Neural crest cell (in vitro differentiated cells): ENCODE measurements around the gene HNMT. TPM values are rescaled to one million over a fixed set of nuclear protein-coding genes. Genes with fewer than 3 reads are reported as not detected.
"Not testable (repeated sequence)": the region's sequence is repeated elsewhere in the genome, so short reads cannot be mapped to it uniquely, and the experiment has no call there.

Experiments used
- DNase-seq: peaks from one replicate; pipeline ENCODE4 v3.0.0; 2021; ENCODE audit warnings: low read depth, mixed read lengths, low spot score
- H3K27ac Mint-ChIP-seq: one replicate; pipeline ENCODE4 v1.8.0; 2021; ENCODE audit warnings: mild to moderate bottlenecking, mixed read lengths; ENCODE audit not compliant: unreplicated experiment
- H3K27me3 Mint-ChIP-seq: 2 replicates; pipeline ENCODE4 v1.8.0; 2021; ENCODE audit warnings: low read depth, mild to moderate bottlenecking, mixed read lengths
- H3K36me3 Mint-ChIP-seq: 2 replicates; pipeline ENCODE4 v1.8.0; 2021; ENCODE audit warnings: low read depth, mild to moderate bottlenecking, mixed read lengths
- H3K4me1 Mint-ChIP-seq: 2 replicates; pipeline ENCODE4 v1.8.0; 2021; ENCODE audit warnings: mixed read lengths
- H3K4me3 Mint-ChIP-seq: one replicate; pipeline ENCODE4 v1.8.0; 2021; ENCODE audit warnings: mild to moderate bottlenecking, mixed read lengths
- H3K9me3 Mint-ChIP-seq: 2 replicates; pipeline ENCODE4 v1.8.0; 2021; ENCODE audit warnings: mixed read lengths
- total RNA-seq: library from RNA; stranded (reverse); gene quantifications from 2 replicates; pipeline ENCODE4 v1.2.1, GENCODE V29; 2021
- TF ChIP-seq, protein P1 (sequence below): fragments of 200-600 bp; sonication (generic); conservative IDR thresholded peaks from 2 replicates; pipeline ENCODE4 v1.5.0; 2021; ENCODE audit warnings: antibody characterized with exemption, mild to moderate bottlenecking

The HNMT gene
- total RNA-seq, 1 donor from 2014 or later, result 5.5 TPM

DNA sequence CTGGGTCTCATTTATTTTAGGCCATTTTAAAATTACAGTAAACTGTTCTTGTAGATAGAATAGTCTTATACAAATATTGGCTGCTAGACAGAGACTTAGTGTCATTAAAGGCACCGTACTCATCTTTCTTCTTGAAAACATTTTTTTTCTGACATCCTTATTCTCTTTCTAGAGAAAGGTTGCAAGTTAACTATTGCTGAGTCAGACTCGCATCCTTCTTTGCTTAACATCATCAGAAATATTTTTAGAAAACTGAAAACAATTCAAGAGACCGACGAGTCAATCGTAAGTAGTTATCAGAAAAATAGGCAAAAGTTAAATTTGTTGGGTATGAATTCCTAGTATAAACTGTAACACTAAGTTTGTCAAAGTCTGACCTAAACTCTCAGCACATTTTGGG is 72.2 kb downstream of the HNMT start:
- Mint-ChIP-seq H3K4me1 (no peaks in the 10 kb centered on the region), H3K27ac (no peak overlapping the region), H3K9me3 (no peaks in the 10 kb centered on the region), H3K36me3 (no peaks in the 10 kb centered on the region), H3K4me3 (no peak overlapping the region), H3K27me3 (no peaks in the 10 kb centered on the region)
- TF ChIP-seq, protein P1, sequence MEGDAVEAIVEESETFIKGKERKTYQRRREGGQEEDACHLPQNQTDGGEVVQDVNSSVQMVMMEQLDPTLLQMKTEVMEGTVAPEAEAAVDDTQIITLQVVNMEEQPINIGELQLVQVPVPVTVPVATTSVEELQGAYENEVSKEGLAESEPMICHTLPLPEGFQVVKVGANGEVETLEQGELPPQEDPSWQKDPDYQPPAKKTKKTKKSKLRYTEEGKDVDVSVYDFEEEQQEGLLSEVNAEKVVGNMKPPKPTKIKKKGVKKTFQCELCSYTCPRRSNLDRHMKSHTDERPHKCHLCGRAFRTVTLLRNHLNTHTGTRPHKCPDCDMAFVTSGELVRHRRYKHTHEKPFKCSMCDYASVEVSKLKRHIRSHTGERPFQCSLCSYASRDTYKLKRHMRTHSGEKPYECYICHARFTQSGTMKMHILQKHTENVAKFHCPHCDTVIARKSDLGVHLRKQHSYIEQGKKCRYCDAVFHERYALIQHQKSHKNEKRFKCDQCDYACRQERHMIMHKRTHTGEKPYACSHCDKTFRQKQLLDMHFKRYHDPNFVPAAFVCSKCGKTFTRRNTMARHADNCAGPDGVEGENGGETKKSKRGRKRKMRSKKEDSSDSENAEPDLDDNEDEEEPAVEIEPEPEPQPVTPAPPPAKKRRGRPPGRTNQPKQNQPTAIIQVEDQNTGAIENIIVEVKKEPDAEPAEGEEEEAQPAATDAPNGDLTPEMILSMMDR, result no peak
- no peak for DNase-seq

DNA sequence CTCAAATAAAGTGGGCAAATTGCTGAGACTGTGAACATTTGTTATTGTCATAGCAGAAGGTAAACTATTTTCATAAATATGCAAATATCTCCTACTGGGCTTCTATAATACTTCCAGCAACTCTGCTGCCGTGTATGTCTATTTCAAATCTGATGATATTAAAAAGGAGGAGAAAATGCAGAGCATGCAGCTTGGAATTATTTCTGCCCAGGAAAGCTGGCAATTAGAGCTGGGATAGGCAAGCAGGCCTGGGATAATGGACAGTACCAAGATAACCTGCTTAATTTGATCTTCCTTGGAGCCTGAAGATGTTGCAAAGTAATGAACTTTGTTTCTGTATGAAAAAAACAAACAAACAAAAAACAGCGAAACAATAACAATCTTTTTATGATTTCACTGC is 72.8 kb downstream of the HNMT start:
- Mint-ChIP-seq H3K4me3 (no peak overlapping the region), H3K4me1 (no peaks in the 10 kb centered on the region), H3K36me3 (no peaks in the 10 kb centered on the region), H3K9me3 (no peaks in the 10 kb centered on the region), H3K27ac (no peak overlapping the region), H3K27me3 (no peaks in the 10 kb centered on the region)
- no peak for DNase-seq
- TF ChIP-seq, protein P1, result no peak

DNA sequence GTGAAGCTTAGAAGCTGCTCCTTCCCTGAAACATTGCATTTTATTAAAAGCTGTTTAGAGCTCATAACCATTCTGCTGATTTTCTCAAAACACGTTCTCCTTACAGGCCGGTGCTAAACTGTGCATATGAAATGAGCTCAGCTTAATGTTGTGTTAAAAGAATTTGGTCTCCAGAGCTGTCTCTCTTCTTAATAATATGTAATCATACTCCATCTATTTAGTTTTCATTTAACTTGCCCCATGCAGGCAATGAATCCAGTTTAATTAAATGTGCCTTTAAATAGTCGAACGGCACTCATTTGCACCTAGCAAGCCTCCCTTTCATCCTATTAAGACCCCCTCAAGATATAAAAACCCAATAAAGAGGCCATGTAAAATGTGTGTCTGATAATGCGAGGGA is 76.3 kb downstream of the HNMT start:
- no peaks in the 10 kb centered on the region for H3K36me3 Mint-ChIP-seq
- H3K9me3 Mint-ChIP-seq, result no peaks in the 10 kb centered on the region
- H3K4me1 Mint-ChIP-seq, result no peaks in the 10 kb centered on the region

DNA sequence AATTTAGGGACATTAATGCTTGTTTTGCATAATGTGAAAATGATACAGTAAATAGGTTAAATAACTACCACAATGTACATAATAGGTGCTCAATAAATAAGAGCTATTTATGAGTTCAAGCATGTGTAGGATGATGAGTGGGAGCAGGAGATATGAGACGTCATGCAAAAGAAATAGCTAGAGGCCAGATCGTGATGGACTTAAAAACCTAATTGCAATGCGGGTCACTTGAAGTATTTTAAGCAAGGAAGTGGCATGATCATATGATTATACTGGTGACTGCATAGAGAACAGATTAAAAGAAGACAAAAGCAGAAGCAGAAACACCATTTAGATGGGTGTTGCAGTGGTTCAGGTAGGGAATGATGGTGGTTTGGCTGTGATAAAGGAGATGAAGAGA is 78.0 kb downstream of the HNMT start:
- Mint-ChIP-seq H3K9me3 (no peaks in the 10 kb centered on the region), H3K4me3 (no peak overlapping the region), H3K4me1 (no peaks in the 10 kb centered on the region), H3K27me3 (no peaks in the 10 kb centered on the region), H3K36me3 (no peaks in the 10 kb centered on the region), H3K27ac (no peak overlapping the region)
- TF ChIP-seq, protein P1, result no peak
- DNase-seq, result no peak

More for the DNA sequence above, 76.3 kb downstream of the HNMT start:
- Mint-ChIP-seq H3K27ac (no peak overlapping the region), H3K4me3 (no peak overlapping the region), H3K27me3 (no peaks in the 10 kb centered on the region)
- DNase-seq, result no peak
- TF ChIP-seq, protein P1, result no peak

DNA sequence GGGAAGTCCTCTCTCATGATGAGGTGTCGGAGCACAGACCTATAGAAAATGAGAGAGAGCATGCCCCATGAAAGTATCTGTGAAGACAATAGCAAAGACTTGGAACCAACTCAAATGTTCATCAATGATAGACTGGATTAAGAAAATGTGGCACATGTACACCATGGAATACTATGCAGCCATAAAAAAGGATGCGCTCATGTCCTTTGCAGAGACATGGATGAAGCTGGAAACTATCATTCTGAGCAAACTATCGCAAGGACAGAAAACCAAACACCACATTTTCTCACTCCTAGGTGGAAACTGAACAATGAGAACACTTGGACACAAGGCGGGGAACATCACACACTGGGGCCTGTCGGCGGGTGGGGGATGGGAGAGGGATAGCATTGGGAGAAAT is 79.3 kb downstream of the HNMT start:
- H3K27ac Mint-ChIP-seq, H3K4me1 Mint-ChIP-seq, DNase-seq, H3K4me3 Mint-ChIP-seq, H3K9me3 Mint-ChIP-seq, H3K27me3 Mint-ChIP-seq, H3K36me3 Mint-ChIP-seq: not testable (repeated sequence)

DNA sequence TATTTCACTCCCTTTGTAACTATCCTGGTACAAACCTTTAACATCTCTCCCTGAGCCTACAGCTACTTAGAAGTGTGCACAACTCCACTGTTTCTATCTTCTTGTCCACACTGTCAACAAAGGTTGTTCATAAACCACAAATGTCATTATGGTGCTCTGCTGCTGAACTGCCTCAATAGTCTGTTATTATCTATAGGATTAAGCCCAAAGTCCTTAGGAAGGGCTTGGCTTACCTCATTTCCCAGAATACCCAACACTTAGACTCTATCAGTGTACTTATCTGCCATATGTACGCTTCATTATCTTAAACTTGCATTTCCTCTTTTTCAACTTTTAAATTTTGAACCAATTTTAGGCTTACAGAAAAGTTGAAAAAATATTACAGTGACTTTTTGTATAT is 94.2 kb downstream of the HNMT start:
- no peaks in the 10 kb centered on the region for H3K36me3 Mint-ChIP-seq
- no peak overlapping the region for H3K27ac Mint-ChIP-seq

More for the DNA sequence above, 94.2 kb downstream of the HNMT start:
- no peaks in the 10 kb centered on the region for H3K9me3 Mint-ChIP-seq
- TF ChIP-seq, protein P1, result no peak
- no peak for DNase-seq
- H3K27me3 Mint-ChIP-seq, result no peaks in the 10 kb centered on the region
- no peaks in the 10 kb centered on the region for H3K4me1 Mint-ChIP-seq
- H3K4me3 Mint-ChIP-seq, result no peak overlapping the region
